GM19099 (cell line): ENCODE results near the gene SLC10A7.

Source experiments
- POLR2A ChIP-seq: IDR thresholded peaks from 3 replicates; pipeline ENCODE4 v1.6.1; 2011; ENCODE audit warnings: low read depth; ENCODE audit not compliant: insufficient read length; ENCODE audit errors: extremely low read depth

SLC10A7 gene

DNA sequence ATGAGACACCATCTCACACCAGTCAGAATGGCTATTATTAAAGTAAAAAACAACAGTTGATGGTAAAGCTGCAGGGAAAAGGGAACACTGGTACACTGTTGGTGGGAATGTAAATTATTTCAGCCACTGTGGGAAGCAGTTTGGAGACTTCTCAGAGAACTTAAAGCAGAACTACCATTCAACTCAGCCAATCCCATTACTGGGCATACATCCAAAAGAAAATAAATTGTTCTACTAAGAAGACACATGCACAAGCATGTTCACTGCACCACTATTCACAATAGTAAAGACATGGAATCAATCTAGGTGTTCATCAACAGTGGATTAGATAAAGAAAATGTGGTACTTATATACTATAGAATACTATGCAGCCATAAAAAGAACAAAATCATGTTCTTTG, 172.4 kb downstream of the SLC10A7 start:
- no peak for TF ChIP-seq POLR2A

GRCh38 chr4:146347822-146348221, 173.9 kb downstream of the SLC10A7 start:
- TF ChIP-seq POLR2A, result no peak

- TF ChIP-seq POLR2A, result no peak
Measured at GRCh38 chr4:146346276-146346675, 175.5 kb downstream of the SLC10A7 start.

DNA sequence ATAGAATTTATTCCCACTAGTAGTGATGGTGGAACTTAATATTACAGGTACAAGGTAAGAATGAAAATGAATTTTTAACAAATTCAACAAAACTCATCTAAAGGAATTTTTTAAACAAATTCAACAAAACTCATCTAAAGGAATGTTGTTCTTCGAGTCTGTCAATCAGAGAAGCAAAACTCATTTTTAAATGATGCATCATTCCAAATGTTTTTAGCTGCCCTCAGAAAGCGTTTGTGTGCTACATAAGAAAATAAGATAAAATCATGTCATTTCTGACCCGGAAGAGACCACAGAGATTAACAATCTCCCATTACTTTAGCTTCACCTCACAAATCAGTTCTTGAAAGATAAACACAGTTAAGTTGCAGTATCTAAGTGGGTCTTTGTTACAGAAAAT, 178.0 kb downstream of the SLC10A7 start:
- TF ChIP-seq POLR2A, result no peak

GRCh38 chr4:146343199-146343598, 178.5 kb downstream of the SLC10A7 start:
- TF ChIP-seq POLR2A, result no peak

DNA sequence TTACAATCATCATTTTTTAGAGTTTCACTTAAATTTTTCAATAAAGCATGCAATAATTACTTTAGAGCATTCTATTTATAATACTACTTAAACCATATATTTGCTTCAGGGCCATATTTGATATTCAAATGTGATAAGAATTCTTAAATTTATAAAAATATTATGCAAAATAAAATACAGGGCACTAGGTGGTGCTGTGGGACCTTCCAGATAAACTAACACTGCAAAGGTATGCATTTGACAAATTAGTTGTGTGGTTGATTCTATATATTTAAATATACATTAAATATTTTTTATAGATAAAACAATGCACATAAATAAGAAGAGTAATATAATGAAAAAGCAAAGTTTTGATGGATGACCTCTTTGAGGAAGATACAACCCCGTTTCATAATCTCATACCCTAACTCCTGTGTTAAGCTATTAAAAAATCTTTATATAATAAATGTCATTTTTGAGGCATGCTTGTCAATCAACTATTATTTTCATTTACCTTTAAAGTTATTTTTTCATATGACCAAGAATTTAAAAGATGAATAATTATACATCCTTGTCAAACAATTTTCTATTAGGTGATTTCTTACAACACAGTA, 179.0 kb downstream of the SLC10A7 start:
- TF ChIP-seq POLR2A, result no peak

GRCh38 chr4:146340798-146341197, 180.9 kb downstream of the SLC10A7 start:
- TF ChIP-seq POLR2A, result no peak

- no peak for TF ChIP-seq POLR2A
Measured at GRCh38 chr4:146338512-146338911, 183.2 kb downstream of the SLC10A7 start.

- no peak for TF ChIP-seq POLR2A
Measured at GRCh38 chr4:146336410-146336807, 185.3 kb downstream of the SLC10A7 start.

- TF ChIP-seq POLR2A, result no peak
Measured at GRCh38 chr4:146335763-146336409, 185.9 kb downstream of the SLC10A7 start.

DNA sequence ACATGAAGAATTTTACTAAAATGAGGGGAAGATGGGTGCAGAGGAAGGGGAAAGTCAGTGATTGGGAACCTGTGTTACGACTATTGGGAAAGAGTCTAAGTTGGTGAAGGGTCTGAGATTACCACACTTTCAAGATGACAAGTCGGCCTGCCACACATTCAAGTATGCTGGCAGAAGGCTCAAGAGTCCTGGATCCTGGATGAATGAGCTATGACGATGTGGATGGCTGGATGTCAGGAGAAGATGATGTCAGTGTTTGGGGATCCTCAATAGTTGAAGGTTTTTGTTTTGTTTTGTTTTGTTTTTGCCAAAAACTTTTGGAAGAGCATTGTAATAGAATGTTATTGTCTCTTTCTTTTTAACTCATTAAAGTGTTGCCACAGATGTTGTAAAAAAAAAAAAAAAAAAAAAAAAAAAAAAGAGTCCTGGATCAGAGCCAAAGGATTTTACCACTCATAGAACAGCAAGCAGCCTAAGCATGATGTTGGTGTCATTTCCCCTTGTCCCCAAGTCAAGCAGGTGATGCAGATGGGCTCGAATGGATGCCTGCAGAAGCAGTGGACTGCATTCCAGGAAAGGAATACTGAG, 186.8 kb downstream of the SLC10A7 start:
- no peak for TF ChIP-seq POLR2A

DNA sequence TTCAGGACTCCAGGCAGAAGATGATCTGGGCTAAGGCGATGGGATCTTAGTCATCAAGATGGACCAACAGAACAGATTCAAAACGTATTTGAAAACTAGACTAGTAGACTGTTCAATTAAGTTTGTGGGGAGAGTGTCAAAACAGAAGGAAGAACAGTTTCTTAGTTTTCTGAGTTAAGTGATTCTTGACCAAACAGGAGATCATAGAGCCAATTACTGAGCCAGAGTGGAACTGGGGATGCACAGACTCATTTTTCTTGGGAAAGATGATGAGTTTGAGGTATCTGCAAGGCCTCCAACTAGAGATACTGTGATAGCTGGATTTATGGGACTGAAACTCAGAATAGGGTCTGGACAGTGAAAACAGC, 187.9 kb downstream of the SLC10A7 start:
- TF ChIP-seq POLR2A, result no peak

DNA sequence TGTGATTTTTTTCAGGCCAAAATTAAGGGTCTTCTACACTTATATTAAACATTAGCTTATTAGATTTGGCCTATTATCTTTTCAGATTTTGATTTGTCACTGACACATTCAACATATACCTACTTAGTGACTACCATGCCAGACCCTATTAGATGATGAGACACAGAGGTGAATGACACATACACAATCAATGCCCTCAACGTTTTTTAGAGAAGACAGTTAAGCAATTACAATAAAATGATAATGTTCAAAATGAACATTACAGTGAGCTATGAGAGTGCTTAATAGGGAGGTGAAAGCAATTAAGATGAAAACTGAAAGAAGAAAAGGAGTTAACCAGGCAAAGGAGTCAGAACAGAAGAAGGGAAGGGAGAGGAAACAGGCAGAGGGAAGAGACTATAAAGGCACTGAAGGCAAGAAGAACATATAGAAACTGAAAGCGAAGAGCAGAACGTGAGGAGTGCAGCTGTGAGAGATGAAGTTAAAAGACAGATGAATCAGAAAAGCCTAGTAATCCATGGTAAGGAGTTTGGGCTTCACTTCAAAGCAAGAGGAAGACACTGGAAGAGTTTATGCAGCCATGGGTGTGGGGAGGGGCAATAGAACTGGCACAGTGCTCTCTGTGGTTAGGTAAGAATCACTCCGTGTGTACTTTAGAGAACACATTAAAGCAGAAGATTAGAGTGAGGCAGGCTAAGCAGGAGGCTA, 188.4 kb downstream of the SLC10A7 start:
- TF ChIP-seq POLR2A, result no peak

GRCh38 chr4:146330392-146330791, 191.3 kb downstream of the SLC10A7 start:
- TF ChIP-seq POLR2A, result no peak

GRCh38 chr4:146329050-146329716, 192.6 kb downstream of the SLC10A7 start:
- no peak for TF ChIP-seq POLR2A
